T-helper 2 cell treated with Interferon-gamma antibody and Interleukin-4, amounts not matched to agents 5 μg/mL and 100 μg/mL, for 36 hours (primary cell): Measurements from ENCODE around the gene PIK3CB.
"Not testable (repeated sequence)": the region's sequence is repeated elsewhere in the genome, so short reads cannot be mapped to it uniquely, and the experiment has no call there.

Source experiments
- DNase-seq: peaks from one replicate; pipeline ENCODE4 v3.0.0; 2021; ENCODE audit warnings: low spot score
- H3K27ac Mint-ChIP-seq: one replicate; pipeline ENCODE4 v1.8.0; 2021; ENCODE audit warnings: mild to moderate bottlenecking, mixed read lengths
- H3K27me3 Mint-ChIP-seq: one replicate; pipeline ENCODE4 v1.8.0; 2021; ENCODE audit warnings: low read depth, mixed read lengths
- H3K36me3 Mint-ChIP-seq: one replicate; pipeline ENCODE4 v1.8.0; 2021; ENCODE audit warnings: low read depth, mixed read lengths
- H3K4me1 Mint-ChIP-seq: one replicate; pipeline ENCODE4 v1.8.0; 2021; ENCODE audit warnings: low read depth, mixed read lengths
- H3K4me3 Mint-ChIP-seq: one replicate; pipeline ENCODE4 v1.8.0; 2022; ENCODE audit warnings: mild to moderate bottlenecking, moderate library complexity, mixed read lengths
- H3K9me3 Mint-ChIP-seq: one replicate; pipeline ENCODE4 v1.8.0; 2021; ENCODE audit warnings: mixed read lengths

Gene PIK3CB

GRCh38 chr3:138684396-138684795 is 150.3 kb downstream of the PIK3CB start:
- H3K27me3 Mint-ChIP-seq, result no peaks in the 10 kb centered on the region
- H3K27ac Mint-ChIP-seq, result no peak overlapping the region
- DNase-seq, result no peak
- H3K36me3 Mint-ChIP-seq, result peaks cover 10% of the 10 kb centered on the region
- no peak overlapping the region for H3K4me3 Mint-ChIP-seq
- H3K9me3 Mint-ChIP-seq, result no peaks in the 10 kb centered on the region
- H3K4me1 Mint-ChIP-seq, result peaks cover 14% of the 10 kb centered on the region

GRCh38 chr3:138682648-138683047 is 152.1 kb downstream of the PIK3CB start:
- no peaks in the 10 kb centered on the region for H3K9me3 Mint-ChIP-seq
- DNase-seq, result no peak
- no peak overlapping the region for H3K27ac Mint-ChIP-seq
- H3K27me3 Mint-ChIP-seq, result no peaks in the 10 kb centered on the region
- peaks cover 10% of the 10 kb centered on the region for H3K36me3 Mint-ChIP-seq
- H3K4me1 Mint-ChIP-seq, result peaks cover 10% of the 10 kb centered on the region
- no peak overlapping the region for H3K4me3 Mint-ChIP-seq

- Mint-ChIP-seq H3K4me1 (peaks cover 2% of the 10 kb centered on the region), H3K27ac (no peak overlapping the region), H3K9me3 (no peaks in the 10 kb centered on the region), H3K27me3 (no peaks in the 10 kb centered on the region), H3K4me3 (no peak overlapping the region), H3K36me3 (peaks cover 10% of the 10 kb centered on the region)
- DNase-seq, result no peak
Measured at GRCh38 chr3:138681463-138682220, 153.1 kb downstream of the PIK3CB start.

- H3K9me3 Mint-ChIP-seq, H3K4me3 Mint-ChIP-seq, H3K27me3 Mint-ChIP-seq, H3K4me1 Mint-ChIP-seq, H3K27ac Mint-ChIP-seq, DNase-seq: not testable (repeated sequence)
- H3K36me3 Mint-ChIP-seq, result peaks cover 16% of the 10 kb centered on the region
Measured at GRCh38 chr3:138680974-138681373, 153.8 kb downstream of the PIK3CB start.

GRCh38 chr3:138678874-138679392 is 155.8 kb downstream of the PIK3CB start:
- no peaks in the 10 kb centered on the region for H3K27me3 Mint-ChIP-seq
- no peak overlapping the region for H3K4me3 Mint-ChIP-seq
- H3K27ac Mint-ChIP-seq, result no peak overlapping the region
- DNase-seq, result no peak
- peaks cover 33% of the 10 kb centered on the region for H3K36me3 Mint-ChIP-seq
- peaks cover 11% of the 10 kb centered on the region for H3K9me3 Mint-ChIP-seq
- H3K4me1 Mint-ChIP-seq, result no peaks in the 10 kb centered on the region

- Mint-ChIP-seq H3K27ac (no peak overlapping the region), H3K4me1 (no peaks in the 10 kb centered on the region)
Measured at GRCh38 chr3:138678086-138678485, 156.6 kb downstream of the PIK3CB start.

GRCh38 chr3:138675393-138675792 is 159.3 kb downstream of the PIK3CB start:
- no peak for DNase-seq
- no peaks in the 10 kb centered on the region for H3K4me1 Mint-ChIP-seq

More at GRCh38 chr3:138678086-138678485, 156.6 kb downstream of the PIK3CB start:
- peaks cover 11% of the 10 kb centered on the region for H3K9me3 Mint-ChIP-seq
- no peaks in the 10 kb centered on the region for H3K27me3 Mint-ChIP-seq
- no peak overlapping the region for H3K4me3 Mint-ChIP-seq
- peaks cover 42% of the 10 kb centered on the region for H3K36me3 Mint-ChIP-seq
- DNase-seq, result no peak

GRCh38 chr3:138673641-138674530 is 160.8 kb downstream of the PIK3CB start:
- H3K27ac Mint-ChIP-seq, result no peak overlapping the region
- H3K4me1 Mint-ChIP-seq, result no peaks in the 10 kb centered on the region
- no peaks in the 10 kb centered on the region for H3K27me3 Mint-ChIP-seq
- H3K4me3 Mint-ChIP-seq, result no peak overlapping the region
- peaks cover 43% of the 10 kb centered on the region for H3K36me3 Mint-ChIP-seq
- H3K9me3 Mint-ChIP-seq, result peaks cover 11% of the 10 kb centered on the region
- DNase-seq, result no peak

More at GRCh38 chr3:138675393-138675792, 159.3 kb downstream of the PIK3CB start:
- peaks cover 43% of the 10 kb centered on the region for H3K36me3 Mint-ChIP-seq
- H3K9me3 Mint-ChIP-seq, result peaks cover 11% of the 10 kb centered on the region
- no peaks in the 10 kb centered on the region for H3K27me3 Mint-ChIP-seq
- H3K4me3 Mint-ChIP-seq, result no peak overlapping the region
- no peak overlapping the region for H3K27ac Mint-ChIP-seq

- Mint-ChIP-seq H3K4me1 (no peaks in the 10 kb centered on the region), H3K27me3 (no peaks in the 10 kb centered on the region), H3K9me3 (peaks cover 6% of the 10 kb centered on the region), H3K4me3 (no peak overlapping the region), H3K27ac (no peak overlapping the region), H3K36me3 (peaks cover 26% of the 10 kb centered on the region)
- no peak for DNase-seq
Measured at GRCh38 chr3:138670407-138670806, 164.3 kb downstream of the PIK3CB start.

- H3K4me1 Mint-ChIP-seq, result no peaks in the 10 kb centered on the region
- DNase-seq, result no peak
- peaks cover 20% of the 10 kb centered on the region for H3K36me3 Mint-ChIP-seq
- H3K4me3 Mint-ChIP-seq, result no peak overlapping the region
- no peaks in the 10 kb centered on the region for H3K9me3 Mint-ChIP-seq
- no peak overlapping the region for H3K27ac Mint-ChIP-seq
- H3K27me3 Mint-ChIP-seq, result no peaks in the 10 kb centered on the region
Measured at GRCh38 chr3:138668107-138668506, 166.6 kb downstream of the PIK3CB start.

- no peak for DNase-seq
- Mint-ChIP-seq H3K4me3 (no peak overlapping the region), H3K9me3 (no peaks in the 10 kb centered on the region), H3K27me3 (no peaks in the 10 kb centered on the region), H3K36me3 (peaks cover 31% of the 10 kb centered on the region), H3K4me1 (no peaks in the 10 kb centered on the region), H3K27ac (no peak overlapping the region)
Measured at GRCh38 chr3:138657508-138657907, 177.2 kb downstream of the PIK3CB start.

GRCh38 chr3:138653567-138653966 is 181.2 kb downstream of the PIK3CB start:
- no peak for DNase-seq
- Mint-ChIP-seq H3K36me3 (peaks cover 50% of the 10 kb centered on the region), H3K9me3 (peaks cover 9% of the 10 kb centered on the region), H3K4me3 (no peak overlapping the region), H3K27me3 (no peaks in the 10 kb centered on the region), H3K27ac (no peak overlapping the region), H3K4me1 (no peaks in the 10 kb centered on the region)

GRCh38 chr3:138649134-138649533 is 185.6 kb downstream of the PIK3CB start:
- H3K36me3 Mint-ChIP-seq, result peaks cover 43% of the 10 kb centered on the region
- H3K27me3 Mint-ChIP-seq, result no peaks in the 10 kb centered on the region
- H3K4me1 Mint-ChIP-seq, result no peaks in the 10 kb centered on the region
- no peak for DNase-seq
- H3K9me3 Mint-ChIP-seq, result peaks cover 43% of the 10 kb centered on the region
- no peak overlapping the region for H3K27ac Mint-ChIP-seq
- H3K4me3 Mint-ChIP-seq, result no peak overlapping the region

GRCh38 chr3:138646513-138646912 is 188.2 kb downstream of the PIK3CB start:
- Mint-ChIP-seq H3K27ac (no peak overlapping the region), H3K4me3 (no peak overlapping the region), H3K27me3 (no peaks in the 10 kb centered on the region), H3K9me3 (peaks cover 54% of the 10 kb centered on the region), H3K36me3 (peaks cover 33% of the 10 kb centered on the region), H3K4me1 (no peaks in the 10 kb centered on the region)
- no peak for DNase-seq
